GM21717 (cell line): ENCODE measurements around the gene CST5.
"Not testable (repeated sequence)": the region's sequence is repeated elsewhere in the genome, so short reads cannot be mapped to it uniquely, and the experiment has no call there.

Source experiments
- ATAC-seq: cut with Tn5 transposase; IDR thresholded peaks from one replicate; pipeline ENCODE4 v1.9.1; 2021; ENCODE audit warnings: mild to moderate bottlenecking, moderate library complexity; ENCODE audit not compliant: unreplicated experiment

The CST5 gene, protein sequence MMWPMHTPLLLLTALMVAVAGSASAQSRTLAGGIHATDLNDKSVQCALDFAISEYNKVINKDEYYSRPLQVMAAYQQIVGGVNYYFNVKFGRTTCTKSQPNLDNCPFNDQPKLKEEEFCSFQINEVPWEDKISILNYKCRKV

DNA sequence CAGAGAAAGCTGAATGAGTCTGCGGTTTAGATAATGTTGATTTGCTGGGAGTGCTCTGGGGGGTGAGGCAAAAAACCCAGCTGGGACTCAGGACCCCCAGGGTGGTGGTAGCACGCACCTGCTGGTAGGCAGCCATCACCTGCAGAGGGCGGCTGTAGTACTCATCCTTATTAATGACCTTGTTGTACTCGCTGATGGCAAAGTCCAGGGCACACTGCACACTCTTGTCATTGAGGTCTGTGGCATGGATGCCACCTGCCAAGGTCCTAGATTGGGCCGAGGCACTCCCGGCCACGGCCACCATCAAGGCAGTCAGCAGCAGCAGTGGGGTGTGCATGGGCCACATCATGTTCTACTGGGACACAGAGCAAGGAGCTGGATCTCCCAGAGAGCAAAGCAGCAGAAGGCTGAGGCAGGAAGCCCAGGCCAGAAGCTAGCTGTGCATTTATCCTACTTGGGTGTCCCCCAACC is at the start of gene CST5:
Gene CST5, minus strand, starts transcription at position 421 of the 471 bp plus-strand sequence. Its CDS starts 72 bp downstream, at position 349.
- no peak for ATAC-seq

DNA sequence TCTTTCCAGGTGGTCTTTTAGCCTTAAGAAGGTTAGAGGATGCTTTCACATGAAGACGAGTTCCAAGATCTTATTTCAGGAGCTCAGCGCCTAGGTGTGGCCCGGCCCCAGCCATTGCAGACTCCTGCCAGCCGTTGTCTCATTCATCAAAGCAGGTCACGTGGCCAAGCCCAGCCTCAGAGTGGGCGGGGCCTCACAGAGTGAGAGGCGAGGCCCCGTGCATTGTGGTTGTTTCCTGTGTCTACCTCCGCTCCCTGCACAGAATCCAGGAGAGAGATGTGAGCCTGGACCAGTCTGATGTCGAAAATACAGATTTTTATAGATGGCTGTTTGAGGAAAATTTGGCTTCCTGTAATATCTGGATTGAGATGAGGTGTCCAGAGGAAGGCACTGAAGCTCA is 49.2 kb upstream of the CST5 start:
- ATAC-seq, result no peak

DNA sequence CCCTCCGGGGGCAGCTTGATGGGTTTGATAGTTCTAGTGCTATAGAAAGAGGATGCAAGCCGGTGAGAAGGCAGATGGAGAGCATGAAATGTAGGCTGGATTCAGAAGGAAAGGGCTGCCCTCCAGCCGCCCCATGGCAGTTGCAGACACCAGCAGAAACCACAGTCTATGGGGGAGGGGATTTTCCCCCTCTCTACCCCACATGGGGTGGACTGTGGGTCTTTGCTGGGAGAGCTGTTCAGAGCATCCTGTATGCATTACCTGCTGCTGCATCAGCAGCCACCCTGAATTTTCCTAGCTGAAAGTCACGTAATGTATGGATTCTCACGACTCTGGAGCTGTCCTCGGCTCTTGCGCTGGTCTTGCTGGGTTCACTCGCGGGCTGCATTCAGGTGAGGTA is 48.8 kb upstream of the CST5 start:
- ATAC-seq, result no peak

DNA sequence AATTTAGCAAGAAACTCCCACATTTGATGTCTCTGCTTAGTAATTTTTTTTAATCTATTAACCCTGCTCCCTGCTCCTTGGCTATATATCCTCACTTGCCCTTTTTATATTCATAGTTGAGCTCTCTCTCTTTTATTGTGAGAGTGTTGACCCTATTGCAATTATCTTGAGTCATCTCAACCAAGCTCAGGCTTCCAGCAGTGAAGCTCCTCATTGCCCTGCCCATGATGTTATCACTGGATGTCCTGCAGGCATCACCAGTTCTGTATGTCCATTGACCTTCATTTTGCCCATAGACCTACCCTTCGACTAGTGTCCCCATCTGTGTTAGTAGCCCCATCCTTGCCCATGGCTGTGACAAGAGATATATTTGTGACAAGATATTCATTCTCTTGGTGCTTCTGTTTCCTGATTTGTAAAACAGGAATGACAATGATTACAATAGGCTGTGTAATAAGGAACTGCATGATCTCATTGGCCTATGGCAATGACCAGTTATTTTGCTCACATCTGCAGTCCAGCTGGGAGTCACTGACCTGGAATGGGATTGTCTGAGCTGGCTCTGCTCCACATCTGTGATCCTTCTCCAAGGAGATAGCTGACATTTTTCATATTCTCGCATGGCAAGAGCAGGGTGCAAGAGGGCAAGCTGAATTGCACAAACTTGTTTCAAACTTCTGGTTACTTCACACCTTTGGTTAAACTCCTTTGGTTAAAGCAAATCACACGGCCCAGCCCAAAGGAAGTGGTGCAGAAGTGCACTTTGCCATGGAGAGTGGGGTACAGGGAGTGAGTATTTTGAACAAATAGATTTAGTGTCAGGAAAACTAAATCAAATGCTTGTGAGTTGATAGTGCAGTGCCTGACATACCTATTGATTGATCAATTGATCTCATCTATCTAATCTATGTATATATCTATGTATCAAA is 47.7 kb upstream of the CST5 start:
- ATAC-seq, result no peak

DNA sequence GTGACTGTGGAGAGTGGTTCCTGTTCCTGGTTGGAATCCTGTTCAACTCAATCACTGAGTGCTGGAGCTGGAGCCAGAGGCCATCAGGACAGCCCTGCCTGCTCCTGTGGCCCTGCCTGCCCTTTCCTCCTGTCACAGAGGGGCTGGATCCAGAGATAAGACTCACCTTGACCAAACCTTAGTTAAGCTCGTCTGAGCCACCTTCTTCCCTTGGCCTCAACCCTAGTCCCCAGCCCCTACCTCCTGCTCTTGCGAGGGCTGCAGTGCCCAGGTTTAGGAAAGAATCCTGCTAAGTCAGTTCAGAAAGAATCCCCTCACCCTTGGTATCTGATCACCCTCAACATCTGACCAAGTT is 47.0 kb upstream of the CST5 start:
- ATAC-seq, result no peak

DNA sequence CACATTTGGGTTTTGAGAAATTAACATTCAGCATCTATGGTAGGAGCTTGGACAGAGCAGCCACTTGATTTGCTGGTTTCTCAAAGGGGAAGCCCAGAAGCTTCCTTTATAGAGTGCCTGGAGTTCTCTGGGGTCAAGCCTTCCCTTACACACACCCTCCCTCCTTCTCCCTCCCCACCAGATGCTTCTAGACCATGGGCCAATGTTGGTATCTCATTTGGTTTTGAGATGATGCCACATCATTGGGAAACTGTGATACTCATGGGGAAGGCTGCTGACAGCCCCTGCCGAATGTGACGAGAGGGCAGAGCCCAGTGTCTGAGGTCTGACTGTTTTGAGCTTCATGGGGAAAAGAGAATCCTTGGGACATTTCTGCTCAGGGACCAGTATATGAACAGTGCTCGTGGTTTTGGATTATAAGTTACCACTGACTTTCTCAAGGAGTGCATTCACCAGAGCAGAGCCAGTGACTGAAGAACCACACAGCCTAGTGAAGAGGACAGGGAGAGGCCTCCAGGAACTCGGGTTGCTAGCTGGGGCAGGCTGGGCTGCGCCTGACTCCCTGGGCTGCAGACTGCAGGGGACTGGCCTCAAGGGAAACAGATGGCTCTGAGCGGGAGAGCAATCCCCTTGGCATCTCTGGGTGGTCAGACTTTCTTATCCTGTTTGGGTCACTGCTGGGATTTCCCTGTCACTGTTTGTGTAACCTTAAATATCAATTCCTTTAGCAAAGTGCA is 46.4 kb upstream of the CST5 start:
- ATAC-seq, result no peak

DNA sequence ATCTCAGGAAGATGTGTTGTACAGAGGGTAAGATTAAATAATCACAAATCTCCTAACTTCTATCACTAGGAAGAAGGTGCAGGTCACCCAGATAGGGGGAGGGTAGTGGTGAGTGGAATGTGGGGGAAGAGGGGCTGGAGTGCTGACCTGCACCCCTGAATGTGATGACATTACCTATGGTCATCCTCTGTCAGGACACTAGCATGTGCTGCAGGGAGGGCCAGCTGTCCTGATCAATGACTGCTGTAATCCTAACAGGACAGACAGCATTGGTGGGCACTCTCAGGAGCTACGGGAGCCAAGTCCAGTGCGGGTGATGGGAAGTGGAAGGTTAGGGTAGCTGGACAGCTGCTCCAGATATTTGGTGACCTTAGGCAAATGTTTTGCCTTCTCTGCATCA is 45.2 kb upstream of the CST5 start:
- no peak for ATAC-seq

DNA sequence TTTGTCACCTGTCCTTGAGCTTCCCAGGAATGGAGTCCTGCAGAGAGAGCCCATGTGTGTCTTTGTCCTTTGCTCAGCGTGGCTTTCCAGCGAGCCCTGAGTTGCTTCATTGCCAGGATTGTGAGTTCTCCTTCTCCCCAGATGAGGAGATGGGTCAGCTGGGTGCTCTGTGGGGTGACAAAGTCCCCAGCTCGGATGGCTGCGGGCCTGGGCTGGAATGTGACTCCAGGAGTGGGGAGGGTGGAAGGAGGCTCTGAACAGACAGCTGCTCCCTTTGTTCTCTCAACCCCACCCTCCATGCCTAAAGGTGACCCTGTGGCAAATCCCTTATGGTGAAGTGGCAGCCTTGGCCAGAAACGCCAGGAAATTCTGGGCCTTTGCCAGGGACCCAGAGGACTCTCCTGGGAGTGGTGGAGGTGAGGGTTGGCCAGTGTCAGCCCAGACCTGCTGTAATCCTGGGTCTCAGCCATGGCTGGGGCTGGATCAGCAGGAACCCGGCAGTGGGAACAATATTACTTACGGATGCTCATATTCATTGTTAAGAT is 44.4 kb upstream of the CST5 start:
- no peak for ATAC-seq

DNA sequence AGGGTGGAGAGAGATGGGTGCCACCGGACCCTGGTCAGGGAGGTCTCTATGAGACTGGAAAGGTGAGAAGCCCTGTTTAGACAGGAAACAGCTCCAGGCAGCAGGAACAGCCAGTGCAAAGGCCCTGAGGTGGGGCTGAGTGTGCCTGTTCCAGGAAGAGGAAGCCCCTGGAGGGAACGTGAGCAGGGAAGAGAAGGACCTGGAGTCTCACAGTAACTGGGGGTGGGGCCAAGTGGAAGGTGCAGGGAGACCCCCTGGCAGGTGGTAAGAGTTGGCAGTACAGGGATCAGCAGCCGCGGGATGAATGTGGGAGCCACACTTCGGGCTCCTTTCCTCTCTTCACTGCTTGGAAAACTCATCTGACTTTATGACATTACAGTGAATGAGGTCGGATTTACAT is 43.8 kb upstream of the CST5 start:
- ATAC-seq, result no peak

DNA sequence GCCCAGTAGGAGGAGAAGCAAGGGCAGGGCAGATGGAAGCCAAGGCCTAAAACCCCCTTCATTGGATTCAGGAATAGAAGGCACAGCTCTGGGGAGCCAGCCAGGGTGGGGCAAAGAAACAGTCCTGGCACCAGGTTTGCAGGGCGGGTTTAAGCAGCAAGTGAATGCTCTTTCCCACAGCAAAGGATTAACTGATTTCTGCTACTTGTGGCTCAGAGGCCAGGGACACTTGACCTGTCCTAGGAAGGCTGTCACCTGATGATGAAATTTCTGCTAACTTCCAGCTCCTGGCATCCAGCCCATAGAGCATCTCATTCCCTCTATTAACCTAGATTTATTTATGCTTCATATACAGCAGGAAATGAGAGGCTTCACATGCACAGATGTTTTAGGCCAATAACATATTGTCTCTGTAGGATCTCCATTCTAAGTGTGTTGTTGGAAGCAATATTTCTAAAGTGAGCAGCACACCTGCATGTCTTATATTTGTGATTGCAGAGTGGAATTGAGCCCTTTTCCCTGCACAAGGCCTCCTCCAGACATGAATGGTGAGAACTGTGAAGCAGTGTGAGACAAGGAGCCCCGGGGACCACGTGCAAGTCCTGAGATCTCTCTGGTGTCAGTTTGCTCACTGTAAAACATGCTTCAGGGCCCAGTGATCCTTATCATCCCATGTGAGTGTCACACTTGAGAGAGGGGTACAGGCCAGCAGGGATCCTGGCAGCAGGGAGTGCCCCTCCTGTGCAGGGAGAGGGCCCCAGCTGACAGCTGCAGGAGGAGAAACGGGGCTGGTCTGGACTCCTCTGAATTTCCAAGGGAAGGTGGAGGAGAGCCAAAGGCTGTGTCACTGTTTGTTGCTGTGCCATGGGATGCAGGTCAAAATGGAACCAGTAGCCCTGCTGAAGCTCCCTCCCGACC is 41.1 kb upstream of the CST5 start:
- ATAC-seq, result no peak

DNA sequence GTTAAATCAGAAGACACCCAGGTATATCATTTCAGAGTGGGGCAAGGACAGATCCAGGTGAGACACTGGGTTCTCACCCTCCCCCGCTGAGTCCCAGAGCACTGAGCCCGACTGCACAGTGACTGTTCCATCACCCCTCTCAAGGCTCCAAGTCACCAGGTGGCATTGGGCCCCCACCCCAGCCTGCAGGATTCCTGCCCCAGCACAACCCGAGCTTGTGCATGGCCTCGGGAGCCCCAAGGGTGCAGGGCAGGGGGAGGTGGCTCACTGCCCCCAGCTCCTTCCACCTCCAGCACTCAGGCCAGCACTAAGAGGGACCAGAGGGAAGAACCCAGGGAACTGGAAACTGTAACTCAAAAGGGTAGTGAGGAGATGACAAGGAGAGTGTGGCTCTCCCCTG is 39.3 kb upstream of the CST5 start:
- ATAC-seq, result no peak

DNA sequence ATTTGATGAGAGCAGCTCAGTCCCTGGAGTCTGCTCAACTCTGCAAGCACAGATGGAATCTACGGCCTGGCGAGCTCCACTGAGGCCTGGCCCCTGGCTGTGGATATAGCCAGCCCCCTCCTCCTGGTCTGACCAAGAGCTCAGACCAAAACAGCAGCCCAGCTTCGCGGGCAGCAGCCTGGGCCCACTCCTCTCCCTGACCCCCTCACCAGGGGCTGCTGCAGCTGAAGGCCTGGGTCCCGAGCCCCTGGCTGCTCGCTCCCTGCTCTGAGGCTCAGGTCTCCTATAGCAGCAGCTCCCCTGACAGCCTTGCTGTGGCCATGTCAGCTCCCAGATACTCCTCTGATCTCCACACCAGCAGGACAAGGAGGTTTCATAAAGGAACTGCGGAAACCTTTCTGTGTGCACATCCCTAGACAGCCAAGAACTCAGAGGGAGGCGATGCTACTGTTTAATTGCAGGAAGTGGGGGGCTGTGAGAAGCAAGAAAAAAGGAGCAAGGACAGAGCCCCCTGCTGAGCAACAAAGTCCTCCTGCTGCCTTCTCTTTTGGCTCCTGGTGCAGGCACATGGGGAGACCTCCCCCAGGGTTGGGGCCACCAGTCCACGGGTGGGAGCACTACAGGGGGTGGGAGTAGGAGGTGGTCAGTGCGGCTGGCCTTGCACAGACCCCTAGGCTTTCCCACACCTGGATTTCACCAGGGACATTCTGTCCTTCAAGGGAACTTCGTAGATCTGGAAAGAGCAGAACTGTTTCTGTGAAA is 38.7 kb upstream of the CST5 start:
- no peak for ATAC-seq

DNA sequence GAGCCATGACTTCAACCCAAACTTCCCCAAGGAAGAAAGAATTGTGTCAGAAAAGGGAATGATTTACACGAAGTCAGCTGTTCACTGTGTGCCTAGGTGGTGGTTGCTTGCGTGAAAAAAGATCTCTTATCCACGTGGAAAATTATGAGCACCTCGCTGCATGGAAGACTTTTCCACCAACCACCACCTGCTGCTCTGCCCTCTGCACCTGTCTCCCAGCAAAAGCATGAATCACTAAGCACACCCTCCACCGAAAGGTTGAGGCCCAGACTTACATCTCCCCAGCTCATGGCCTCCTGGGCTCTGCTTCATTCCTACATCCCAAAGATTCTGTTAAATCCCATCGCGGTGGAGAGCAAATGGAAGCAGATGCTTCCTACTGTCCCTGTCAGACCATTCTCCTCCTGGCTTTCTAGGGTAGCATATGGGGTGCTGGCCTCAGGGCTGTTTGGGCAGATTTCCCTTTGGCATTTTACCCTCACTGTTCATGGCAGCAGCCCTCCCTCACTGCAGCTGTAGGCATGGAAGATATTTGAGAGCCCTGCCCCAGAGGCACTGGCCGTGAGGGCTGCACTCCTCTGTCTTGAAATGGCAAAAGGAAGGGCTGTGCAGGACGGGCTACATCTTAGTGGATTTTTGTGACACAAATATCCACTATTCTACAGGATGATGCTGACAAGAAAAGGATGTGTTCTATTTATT is 37.6 kb upstream of the CST5 start:
- ATAC-seq, result no peak

DNA sequence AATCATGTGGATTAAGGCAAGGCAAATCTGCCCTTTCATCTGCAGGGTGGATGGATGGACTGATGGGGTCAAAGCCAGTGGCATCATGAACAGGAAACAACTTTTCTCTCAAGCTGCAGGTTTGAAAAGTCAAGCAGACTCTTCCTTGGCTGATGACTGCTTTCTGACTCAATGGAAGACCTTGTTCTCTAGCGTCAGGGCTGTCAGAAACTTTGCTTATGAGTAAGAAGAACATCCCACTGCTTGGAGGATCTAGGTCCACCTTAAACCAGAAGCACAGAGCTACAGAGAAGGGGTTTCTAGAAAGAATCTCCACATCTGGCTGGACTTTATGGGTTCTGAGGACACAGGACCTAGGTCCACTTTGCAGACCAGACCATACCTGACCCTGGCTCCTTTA is 36.3 kb upstream of the CST5 start:
- ATAC-seq, result no peak

DNA sequence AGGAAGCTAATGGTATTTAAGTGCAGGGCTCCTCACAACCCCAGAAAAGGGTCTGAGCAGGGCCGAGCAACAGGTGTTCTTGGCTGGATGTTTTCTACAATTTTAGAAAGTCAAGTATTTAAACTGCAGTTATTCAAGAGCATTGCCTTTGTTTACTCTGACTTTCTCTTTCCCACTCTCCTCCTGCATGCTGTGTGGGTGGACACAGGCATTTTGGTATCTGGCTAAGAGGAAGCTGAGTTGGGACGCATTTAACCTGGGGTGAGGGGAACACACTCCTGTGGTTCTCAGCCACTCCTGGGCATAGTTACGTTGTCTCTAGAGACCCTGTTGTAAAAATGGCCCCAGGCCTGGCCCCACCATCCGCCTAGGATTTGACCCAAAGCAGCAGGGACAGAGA is 34.9 kb upstream of the CST5 start:
- not testable (repeated sequence) for ATAC-seq

DNA sequence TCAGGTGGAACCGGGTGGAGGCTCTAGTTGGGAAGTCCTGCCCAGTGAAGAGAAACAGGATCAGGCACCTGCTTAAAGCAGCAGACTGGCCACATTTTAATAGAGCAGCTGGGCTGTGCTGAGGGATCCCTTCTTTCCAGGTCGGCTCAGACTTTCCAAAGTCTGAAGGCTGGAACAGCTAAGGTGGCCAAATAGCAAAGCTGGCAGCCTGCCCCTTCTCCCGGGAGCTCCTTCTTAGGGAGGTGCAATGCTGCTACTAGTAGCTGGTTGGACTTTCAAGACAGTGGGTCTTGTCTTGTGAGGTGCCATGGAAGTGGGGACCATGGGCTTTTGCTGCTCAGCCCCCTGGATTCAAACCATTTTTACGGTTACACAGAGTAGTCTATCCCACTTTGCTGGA is 30.7 kb upstream of the CST5 start:
- no peak for ATAC-seq

DNA sequence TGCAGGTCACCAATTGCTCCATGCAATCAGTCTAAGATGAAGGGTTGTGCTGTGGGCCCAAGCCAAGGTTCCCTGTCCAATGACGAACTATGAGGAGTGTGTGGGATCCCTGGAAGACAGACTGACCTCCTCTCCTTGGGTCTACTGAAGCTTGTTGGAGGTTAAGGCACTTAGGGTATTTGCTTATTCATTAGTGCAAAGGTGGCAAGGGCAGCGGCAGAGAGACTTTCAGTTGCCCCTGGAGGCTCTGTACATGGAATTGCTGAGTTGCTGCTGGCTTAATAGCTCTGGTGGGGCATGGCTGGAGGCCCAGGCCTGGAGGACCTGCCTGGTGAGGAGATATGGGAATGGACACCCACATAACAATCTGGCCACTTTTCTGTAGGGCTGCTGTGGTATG is 29.8 kb upstream of the CST5 start:
- no peak for ATAC-seq

DNA sequence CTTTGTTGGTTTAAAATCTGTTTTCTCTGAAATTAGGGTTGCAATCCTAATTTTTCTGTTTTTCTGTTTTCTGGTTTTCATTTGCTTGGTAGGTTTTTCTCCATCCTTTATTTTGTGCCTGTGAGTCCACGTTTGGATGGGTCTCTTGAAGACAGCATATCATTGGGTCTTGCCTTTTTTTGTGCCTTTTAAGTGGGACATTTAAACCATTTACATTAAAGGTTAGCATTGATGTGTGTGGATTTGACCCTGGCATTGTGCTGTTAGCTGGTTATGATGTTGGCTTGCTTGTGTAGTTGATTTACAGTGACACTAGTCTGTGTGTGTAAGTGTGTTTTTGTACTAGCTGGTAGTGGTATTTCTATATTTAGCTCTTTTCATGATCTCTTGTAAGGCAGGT is 28.0 kb upstream of the CST5 start:
- no peak for ATAC-seq

DNA sequence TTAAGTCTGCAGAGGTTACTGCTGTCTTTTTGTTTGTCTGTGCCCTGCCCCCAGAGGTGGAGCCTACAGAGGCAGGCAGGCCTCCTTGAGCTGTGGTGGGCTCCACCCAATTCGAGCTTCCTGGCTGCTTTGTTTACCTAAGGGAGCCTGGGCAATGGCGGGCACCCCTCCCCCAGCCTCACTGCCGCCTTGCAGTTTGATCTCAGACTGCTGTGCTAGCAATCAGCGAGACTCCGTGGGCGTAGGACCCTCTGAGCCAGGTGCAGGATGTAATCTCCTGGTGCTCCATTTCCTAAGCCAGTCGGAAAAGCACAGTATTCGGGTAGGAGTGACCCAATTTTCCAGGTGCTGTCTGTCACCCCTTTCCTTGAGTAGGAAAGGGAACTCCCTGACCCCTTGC is 22.8 kb upstream of the CST5 start:
- not testable (repeated sequence) for ATAC-seq
